HTR-8/SVneo (cell line): ENCODE results near the gene PLD5.
"Not testable (repeated sequence)": the region's sequence is repeated elsewhere in the genome, so short reads cannot be mapped to it uniquely, and the experiment has no call there.

Source experiments
- DNase-seq: peaks from one replicate; pipeline ENCODE4 v3.0.0; 2011; ENCODE audit warnings: low spot score, mixed read lengths; ENCODE audit not compliant: insufficient read length
- FAIRE-seq: peaks from 2 replicates; lab custom pipeline; 2011; peaks lifted over from hg19 to GRCh38; lab: Jason Lieb, UNC

PLD5 gene

GRCh38 chr1:242428399-242429190, 95.9 kb downstream of the PLD5 start:
- FAIRE-seq (no peak), DNase-seq (no peak)

- no peak for FAIRE-seq
- no peak for DNase-seq
These were observed 97.0 kb downstream of the PLD5 start for GRCh38 chr1:242427519-242427918.

- DNase-seq: no peak
- FAIRE-seq: peak; percentile 28
These were observed 98.1 kb downstream of the PLD5 start for GRCh38 chr1:242426271-242426905.

DNA sequence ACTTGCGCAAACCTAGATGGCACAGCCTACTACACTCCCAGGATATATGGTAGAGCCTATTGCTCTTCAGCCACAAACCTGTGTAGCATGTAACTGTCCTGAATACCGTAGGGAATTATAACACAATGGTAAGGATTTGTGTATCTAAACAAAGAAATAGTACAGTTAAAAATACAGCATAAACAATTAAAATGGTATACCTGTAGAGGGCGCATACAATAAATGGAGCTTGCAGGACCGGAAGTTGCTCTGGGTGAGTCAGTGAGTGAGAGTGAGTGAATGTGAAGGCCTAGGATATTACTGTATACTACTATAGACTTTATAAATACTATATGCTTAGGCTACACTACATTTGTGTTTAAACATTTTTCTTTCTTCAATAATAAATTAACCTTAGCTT, 99.3 kb downstream of the PLD5 start:
- FAIRE-seq (no peak), DNase-seq (no peak)

DNA sequence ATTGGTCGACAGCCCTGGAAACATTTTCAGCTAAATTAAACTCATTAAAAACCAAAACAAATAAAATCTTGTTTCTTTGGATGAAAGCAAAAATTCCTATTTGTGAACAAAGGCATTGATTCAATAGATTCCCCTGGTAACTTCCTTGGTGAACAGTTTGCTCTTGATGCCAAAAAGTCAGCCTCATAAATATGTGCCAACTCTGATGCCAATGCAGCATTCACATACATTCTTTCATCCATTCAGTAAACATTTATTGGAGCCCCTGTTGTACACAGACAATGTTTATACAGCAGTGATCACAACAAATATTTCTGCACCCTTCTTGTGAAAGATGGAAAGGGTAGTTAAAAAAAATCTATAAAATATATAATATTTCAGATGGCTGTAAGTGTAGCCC, 107.8 kb downstream of the PLD5 start:
- no peak for DNase-seq
- no peak for FAIRE-seq

DNA sequence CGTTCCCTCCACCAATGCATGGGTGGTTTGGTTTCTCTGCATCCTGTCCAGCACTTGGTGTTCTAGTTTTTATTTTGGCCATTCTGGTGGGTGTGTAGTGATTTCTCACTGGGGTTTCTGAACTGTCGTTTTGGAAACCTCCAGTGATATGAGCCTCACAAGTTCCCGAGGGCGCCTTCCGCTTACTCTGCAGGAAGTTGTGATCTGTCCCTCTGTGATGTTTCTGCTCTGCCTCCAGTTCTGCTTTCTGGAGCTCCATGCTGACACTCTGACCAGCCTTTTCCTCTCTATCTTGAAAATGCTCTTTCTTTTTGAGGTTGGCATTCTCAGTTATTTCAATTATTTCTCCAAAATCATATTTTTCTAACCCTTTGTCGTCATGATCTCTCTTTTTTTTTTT, 111.6 kb downstream of the PLD5 start:
- FAIRE-seq (no peak), DNase-seq (no peak)

DNA sequence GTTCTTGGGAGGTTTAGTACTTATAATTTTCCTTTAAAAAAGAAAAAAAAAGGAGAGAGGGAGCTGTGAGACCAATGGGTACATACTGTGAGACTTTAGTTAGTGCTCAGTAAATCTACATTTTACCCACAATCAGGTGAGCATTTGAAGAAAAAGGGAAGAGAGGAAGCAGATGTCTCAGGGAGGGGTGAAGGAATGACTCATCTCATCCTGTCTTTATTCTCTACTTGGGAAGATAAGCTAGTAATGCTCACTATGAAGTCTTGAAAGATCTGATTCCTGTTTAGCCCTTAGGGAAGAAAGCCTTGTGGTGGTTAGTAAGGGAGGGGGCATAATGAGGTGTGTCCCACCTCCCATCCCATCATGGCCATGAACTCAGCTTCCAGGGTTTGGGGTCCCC, 112.6 kb downstream of the PLD5 start:
- FAIRE-seq (no peak), DNase-seq (no peak)

DNA sequence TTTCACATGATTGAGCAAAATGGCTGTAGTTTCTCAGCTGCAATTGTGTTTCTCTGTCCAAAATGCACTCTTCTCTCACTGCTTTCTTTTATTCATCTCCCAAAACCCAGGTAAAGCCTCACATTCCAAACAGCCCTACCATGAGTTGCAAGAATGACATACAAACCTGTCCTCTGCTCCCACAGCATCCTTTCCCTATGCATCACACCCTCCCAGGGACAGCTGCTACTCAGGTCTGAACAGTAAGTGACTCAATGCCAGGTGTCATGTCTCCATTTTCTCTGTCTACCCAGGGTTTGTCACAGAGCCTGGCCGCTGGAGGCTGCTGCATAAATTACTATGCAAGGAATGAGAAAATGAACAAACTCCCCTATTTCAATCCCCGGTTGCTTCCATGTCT, 118.5 kb downstream of the PLD5 start:
- no peak for FAIRE-seq

DNA sequence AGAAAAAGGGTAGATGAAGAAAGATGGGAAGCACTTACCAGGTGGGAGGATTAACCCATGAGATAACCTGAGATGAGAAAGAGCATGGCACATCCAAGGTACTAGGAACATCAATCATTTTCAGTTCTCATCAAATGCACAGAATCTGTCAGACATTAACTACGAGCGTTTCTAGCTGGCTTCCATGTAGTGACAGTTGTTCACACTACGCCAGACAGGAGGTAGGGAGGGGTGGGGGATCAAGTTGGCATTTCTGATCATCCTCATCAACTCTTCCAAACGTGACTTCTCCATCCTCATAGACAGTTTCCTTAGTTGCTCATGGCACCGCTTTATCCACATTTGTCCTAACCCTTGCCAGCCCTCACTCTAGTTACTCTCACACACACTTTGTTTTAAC, 120.2 kb downstream of the PLD5 start:
- no peak for FAIRE-seq
- DNase-seq: no peak

More for the DNA sequence above, 118.5 kb downstream of the PLD5 start:
- no peak for DNase-seq

DNA sequence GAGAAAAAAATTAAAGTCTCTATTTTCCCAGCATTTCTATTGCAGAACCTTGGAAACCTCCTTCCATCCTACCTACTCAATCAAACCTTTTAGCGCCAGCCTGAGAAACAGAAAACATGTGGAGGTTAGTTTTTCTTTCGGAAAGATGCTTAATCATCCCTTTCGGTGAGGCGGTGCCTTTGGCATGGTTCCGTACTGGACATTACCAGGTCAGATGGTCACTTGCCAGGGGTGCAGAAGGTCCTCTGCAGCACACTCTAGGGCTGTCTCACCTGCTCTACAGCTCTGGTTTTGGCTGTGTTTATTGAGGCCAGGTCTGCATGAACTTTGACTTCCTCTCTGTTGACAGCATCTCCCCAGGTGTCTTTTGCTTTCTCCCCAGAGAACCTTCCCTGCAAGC, 121.5 kb downstream of the PLD5 start:
- DNase-seq: no peak
- no peak for FAIRE-seq

- FAIRE-seq (no peak), DNase-seq (no peak)
These were observed 122.6 kb downstream of the PLD5 start for GRCh38 chr1:242401937-242402336.

GRCh38 chr1:242398351-242398750, 126.1 kb downstream of the PLD5 start:
- FAIRE-seq (no peak), DNase-seq (no peak)

DNA sequence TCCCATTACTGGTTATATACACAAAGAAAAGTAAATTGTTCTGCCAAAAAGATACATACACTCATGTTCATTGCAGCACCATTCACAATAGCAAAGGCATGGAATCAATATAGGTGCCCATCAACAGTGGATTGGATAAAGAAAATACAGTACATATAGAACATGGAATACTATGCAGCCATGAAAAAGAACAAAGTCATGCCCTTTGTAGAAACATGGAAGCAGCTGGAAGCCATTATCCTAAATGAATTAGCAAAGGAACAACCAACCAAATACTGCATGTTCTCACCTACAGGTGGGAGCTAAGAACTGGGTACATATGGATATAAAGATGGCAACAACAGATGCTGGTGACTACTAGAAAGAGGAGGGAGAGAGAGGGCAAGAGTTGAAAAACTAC, 132.6 kb downstream of the PLD5 start:
- FAIRE-seq (no peak), DNase-seq (no peak)

DNA sequence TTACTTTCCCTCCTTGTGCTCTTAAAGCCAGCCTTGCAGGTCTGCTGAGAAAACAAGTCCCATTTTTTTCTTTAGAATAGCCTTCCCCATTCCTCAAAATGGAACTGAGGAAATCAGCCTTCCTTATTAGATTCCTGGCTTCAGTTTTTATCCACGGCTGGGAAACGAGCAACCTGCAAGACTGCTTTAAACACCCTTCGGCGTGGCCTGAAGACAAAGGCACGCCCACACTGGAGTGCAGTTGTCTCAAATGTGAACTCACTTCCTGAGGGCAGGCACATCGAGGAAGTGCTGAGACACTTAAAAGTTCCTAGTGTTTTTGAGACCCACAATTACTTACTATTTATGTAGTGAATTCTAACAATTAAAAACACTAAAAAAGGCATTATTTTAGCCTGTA, 148.4 kb downstream of the PLD5 start:
- FAIRE-seq, DNase-seq: not testable (repeated sequence)

DNA sequence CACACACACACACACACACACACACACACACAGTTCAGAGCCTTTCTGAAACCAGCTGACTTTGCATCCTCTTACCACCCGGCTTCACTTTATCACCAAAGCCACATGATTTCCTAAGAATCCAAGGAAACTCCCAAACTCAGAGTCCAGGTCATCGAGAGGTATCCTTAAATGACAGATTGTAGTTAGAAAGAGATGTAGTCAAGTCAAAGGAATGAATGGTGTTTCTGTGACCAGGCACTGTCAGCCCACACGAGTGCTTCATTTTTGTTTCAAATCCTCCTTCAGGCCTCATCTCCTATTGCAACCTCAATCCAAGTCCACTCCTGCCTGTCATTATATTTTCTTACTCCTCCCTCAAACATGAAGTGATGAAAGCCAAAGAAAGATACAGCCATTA, 174.1 kb downstream of the PLD5 start:
- not testable (repeated sequence) for FAIRE-seq, DNase-seq

- DNase-seq: no peak
- FAIRE-seq: no peak
These were observed 174.9 kb downstream of the PLD5 start for GRCh38 chr1:242349636-242350035.

GRCh38 chr1:242330865-242331264, 193.6 kb downstream of the PLD5 start:
- FAIRE-seq, DNase-seq: not testable (repeated sequence)

GRCh38 chr1:242327381-242327780, 197.1 kb downstream of the PLD5 start:
- not testable (repeated sequence) for DNase-seq, FAIRE-seq

DNA sequence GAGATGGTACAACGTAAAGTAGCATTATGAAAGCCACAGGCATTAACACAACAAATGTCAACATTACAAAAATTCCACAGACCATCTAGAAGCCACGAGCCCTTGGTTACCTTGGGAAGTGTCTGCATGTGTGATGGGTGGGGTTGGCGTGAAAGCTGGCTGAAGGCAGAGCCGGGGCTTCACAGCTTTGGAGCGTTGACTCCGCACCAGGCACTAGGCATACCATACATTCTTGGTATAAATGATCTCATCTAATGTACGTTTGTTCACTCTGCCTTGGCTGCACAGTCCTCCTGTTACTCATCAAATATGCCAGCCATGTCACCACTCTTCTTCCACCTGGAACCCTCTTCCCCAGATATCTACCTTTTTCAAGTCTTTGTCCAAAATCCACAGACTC, 202.5 kb downstream of the PLD5 start:
- DNase-seq: not testable (repeated sequence)

GRCh38 chr1:242318140-242318539, 206.4 kb downstream of the PLD5 start:
- no peak for FAIRE-seq
- DNase-seq: no peak

More for the DNA sequence above, 202.5 kb downstream of the PLD5 start:
- peak; percentile 71 for FAIRE-seq

- DNase-seq, FAIRE-seq: not testable (repeated sequence)
These were observed 209.6 kb downstream of the PLD5 start for GRCh38 chr1:242314865-242315264.
